GM12878 (cell line): ENCODE data around the gene FAM186B. TPM values are rescaled to one million over a fixed set of nuclear protein-coding genes. Genes with fewer than 3 reads are reported as not detected.

Experiments used
- ATAC-seq: fragments of 200-7000 bp; cut with Tn5 transposase; 3 replicates; pipeline ENCODE4 v1.9.1; 2020; ENCODE audit warnings: mild to moderate bottlenecking, moderate library complexity
- BruUV-seq: library from RNA; stranded (reverse); fragments of 400-500 nt; replicated peaks from 2 replicates; lab custom pipeline; 2021; lab: Mats Ljungman, UMichigan
- CTCF ChIA-PET: fragments of 300-600 bp; sonication (Branson Sonifier 250); formaldehyde crosslinking; extraction: SDS; loops from one replicate; lab custom pipeline; 2021; ENCODE audit warnings: inconsistent platforms; lab: Yijun Ruan, JAX
- POLR2A ChIA-PET: fragments of 350-600 bp; formaldehyde crosslinking; extraction: SDS; loops from one replicate; lab custom pipeline; 2021; ENCODE audit warnings: inconsistent platforms; lab: Charles Lee
- RAD21 ChIA-PET: fragments of 300-600 bp; sonication (Branson Sonifier 250); formaldehyde crosslinking; loops from one replicate; lab custom pipeline; 2023; ENCODE audit warnings: antibody characterized with exemption; ENCODE audit not compliant: unreplicated experiment; lab: Charles Lee
- SMC1A ChIA-PET: fragments of 300-600 bp; sonication (Branson Sonifier 250); formaldehyde crosslinking; loops from one replicate; lab custom pipeline; 2023; ENCODE audit not compliant: unreplicated experiment, uncharacterized antibody; lab: Charles Lee
- DNase-seq: peaks from one replicate; pipeline ENCODE4 v3.0.0-alpha.2; 2011; ENCODE audit warnings: low read depth, low spot score
- FAIRE-seq: peaks from 3 replicates; lab custom pipeline; 2011; peaks lifted over from hg19 to GRCh38; lab: Jason Lieb, UNC
- H2AFZ ChIP-seq: 2 replicates; pipeline ENCODE4 v1.6.0; 2011; ENCODE audit warnings: low read depth, low read length, control low read depth; ENCODE audit not compliant: control insufficient read depth
- H3K27ac ChIP-seq: 2 replicates; pipeline ENCODE4 v1.5.1; 2011; ENCODE audit warnings: control low read depth; ENCODE audit not compliant: control insufficient read depth, insufficient read depth
- H3K27me3 ChIP-seq, 2 experiments: replicated peaks in 1 of 2; 2 replicates each; pipeline versions ENCODE4 v1.6.0 to v1.6.1; 2011; ENCODE audit warnings: low read length in 1 of 2; ENCODE audit not compliant: control insufficient read depth in 2 of 2, insufficient read depth in 2 of 2
- H3K36me3 ChIP-seq, 2 experiments: 2 replicates each; pipeline ENCODE4 v1.5.1; 2011; ENCODE audit warnings: low read length in 1 of 2; ENCODE audit not compliant: control insufficient read depth in 2 of 2, insufficient read depth in 2 of 2
- H3K4me1 ChIP-seq: 2 replicates; pipeline ENCODE4 v1.6.1; 2011; ENCODE audit warnings: mild to moderate bottlenecking, low read length, moderate library complexity, mixed read lengths; ENCODE audit not compliant: control insufficient read depth, insufficient read depth
- H3K4me2 ChIP-seq: 2 replicates; pipeline ENCODE4 v1.6.0; 2011; ENCODE audit warnings: control low read depth; ENCODE audit not compliant: control insufficient read depth, insufficient read depth
- H3K4me3 ChIP-seq: fragments of 200-600 bp; sonication (generic); 2 replicates; pipeline ENCODE4 v1.5.1; 2016
- H3K79me2 ChIP-seq: 2 replicates; pipeline ENCODE4 v1.6.0; 2011; ENCODE audit warnings: low read length; ENCODE audit not compliant: control insufficient read depth, insufficient read depth
- H3K9ac ChIP-seq: 2 replicates; pipeline ENCODE4 v1.8.0; 2011; ENCODE audit warnings: low read length, control low read depth, mixed read lengths; ENCODE audit not compliant: control insufficient read depth, insufficient read depth
- H3K9me3 ChIP-seq: replicated peaks from 3 replicates; pipeline ENCODE4 v1.5.1; 2011; ENCODE audit warnings: mild to moderate bottlenecking, low read length; ENCODE audit not compliant: control insufficient read depth, insufficient read depth
- H4K20me1 ChIP-seq: 2 replicates; pipeline ENCODE4 v1.6.0; 2011; ENCODE audit not compliant: control insufficient read depth, insufficient read depth
- BRCA1 ChIP-seq: IDR thresholded peaks from 2 replicates; pipeline ENCODE4 v1.6.1; 2011; ENCODE audit warnings: low read depth, low read length, improper control_type of control experiment
- CEBPZ ChIP-seq: fragments of 150-350 bp; IDR thresholded peaks from 2 replicates; pipeline ENCODE4 v1.6.1; 2016; ENCODE audit warnings: low read depth, low read length
- FOXK2 ChIP-seq: fragments of 450-650 bp; IDR thresholded peaks from 2 replicates; pipeline ENCODE4 v1.6.1; 2017; ENCODE audit warnings: mild to moderate bottlenecking, moderate library complexity
- HDGF ChIP-seq: fragments of 450-650 bp; IDR thresholded peaks from 2 replicates; pipeline ENCODE4 v1.6.1; 2016; ENCODE audit warnings: antibody characterized with exemption
- MTA3 ChIP-seq: IDR thresholded peaks from 2 replicates; pipeline ENCODE4 v1.6.1; 2012; ENCODE audit warnings: low read length, inconsistent platforms, borderline replicate concordance
- NR2F1 ChIP-seq: fragments of 450-650 bp; conservative IDR thresholded peaks from 2 replicates; pipeline ENCODE4 v1.6.1; 2017; ENCODE audit warnings: mild to moderate bottlenecking
- PML ChIP-seq: IDR thresholded peaks from 2 replicates; pipeline ENCODE4 v1.6.1; 2012; ENCODE audit warnings: low read length, inconsistent platforms
- POLR2AphosphoS2 ChIP-seq: IDR thresholded peaks from 2 replicates; pipeline ENCODE4 v1.6.1; 2011; ENCODE audit warnings: low read depth, mild to moderate bottlenecking, low read length, improper control_type of control experiment, moderate library complexity
- POU2F2 ChIP-seq: IDR thresholded peaks from 3 replicates; pipeline ENCODE4 v1.6.1; 2011; ENCODE audit warnings: low read depth, mild to moderate bottlenecking, low read length, borderline replicate concordance
- RAD21 ChIP-seq: IDR thresholded peaks from 2 replicates; pipeline ENCODE4 v1.6.1; 2011; ENCODE audit warnings: mild to moderate bottlenecking, low read depth, low read length, moderate library complexity; ENCODE audit not compliant: insufficient read depth
- RUNX3 ChIP-seq: IDR thresholded peaks from 2 replicates; pipeline ENCODE4 v1.6.1; 2012; ENCODE audit warnings: low read length, inconsistent platforms
- SMC3 ChIP-seq: IDR thresholded peaks from 2 replicates; pipeline ENCODE4 v1.6.1; 2011; ENCODE audit warnings: low read length, improper control_type of control experiment, borderline replicate concordance
- SRF ChIP-seq, 2 experiments: IDR thresholded peaks; 2 replicates each; pipeline ENCODE4 v1.6.1; 2011; ENCODE audit warnings: low read depth in 2 of 2, low read length in 2 of 2, mild to moderate bottlenecking in 1 of 2, moderate library complexity in 1 of 2
- YY1 ChIP-seq: IDR thresholded peaks from 2 replicates; pipeline ENCODE4 v1.6.1; 2011; ENCODE audit warnings: low read depth, mild to moderate bottlenecking, low read length
- ZSCAN29 ChIP-seq: fragments of 450-650 bp; IDR thresholded peaks from 2 replicates; pipeline ENCODE4 v1.6.1; 2017; ENCODE audit warnings: mild to moderate bottlenecking, moderate library complexity
- WGBS: methylation state at CpG from one replicate; pipeline ENCODE4 v1.1.6; 2016; ENCODE audit warnings: low lambda C conversion rate; ENCODE audit not compliant: insufficient replicate concordance, insufficient coverage; ENCODE audit errors: missing lambda C conversion rate; 5-methylcytosine and 5-hydroxymethylcytosine counted together
- in situ Hi-C: fragments of 300-500 bp; cut with MboI; formaldehyde crosslinking; loops from 9 replicates; pipeline ENCODE4 v1.14.3; 2018; ENCODE audit warnings: mixed read lengths
- intact Hi-C: fragments of 100-400 bp; cut with micrococcal nuclease; formaldehyde crosslinking; loops from one replicate; pipeline ENCODE4 v1.14.2; 2022; ENCODE audit not compliant: unreplicated experiment
- polyA plus RNA-seq, 11 experiments: library from polyadenylated mRNA; depleted of rRNA in 4 of 11; unstranded in 6 of 11; stranded (reverse) in 5 of 11; fragments of >200 nt; fragmentation: Nextera tagmentation in 4 of 11; fragmentation: Illumina TruSeq in 1 of 11; extraction: Ambion mirVana in 4 of 11; extraction: Trizol in 1 of 11; gene quantifications; 1 replicate in 1 of 11; 2 replicates in 10 of 11; pipeline versions ENCODE4 v1.2.1 to v1.2.3, GENCODE V29; 2011 to 2016; ENCODE audit warnings: inconsistent platforms in 2 of 11, missing spikeins in 2 of 11, low read depth in 1 of 11
- total RNA-seq, 4 experiments: library from RNA; depleted of rRNA in 3 of 4; stranded (reverse); fragments of >200 nt in 3 of 4; fragmentation: Illumina TruSeq in 1 of 4; extraction: Trizol in 1 of 4; gene quantifications; 2 replicates each; pipeline versions ENCODE4 v1.2.1 to v1.2.3, GENCODE V29; 2013 to 2021
- TF ChIP-seq, protein P1 (sequence below), 3 experiments: IDR thresholded peaks in 2 of 3; conservative IDR thresholded peaks in 1 of 3; 2 replicates each; pipeline ENCODE4 v1.5.1; 2011; ENCODE audit warnings: low read depth in 3 of 3, low read length in 3 of 3, mild to moderate bottlenecking in 3 of 3, control low read depth in 2 of 3, moderate library complexity in 2 of 3, inconsistent platforms in 1 of 3, mixed read lengths in 1 of 3; ENCODE audit not compliant: control insufficient read depth in 2 of 3, insufficient read depth in 1 of 3; ENCODE audit errors: extremely low read depth in 1 of 3
- TF ChIP-seq, protein P2 (sequence below): IDR thresholded peaks from 2 replicates; pipeline ENCODE4 v1.6.1; 2011; ENCODE audit warnings: borderline replicate concordance, low read depth, mild to moderate bottlenecking, moderate library complexity, mixed read lengths, low read length; ENCODE audit not compliant: insufficient read depth; ENCODE audit errors: extremely low read length

The FAM186B gene
- total and polyA plus RNA-seq, 10 of the 15 experiments (the other 5 are each of a cell fraction or from before 2014, with no cell fraction given) = 0.13 to 0.79 (median 0.51) TPM

- no peak overlapping the region for H3K27ac ChIP-seq
- intact Hi-C loops (loop anchor here (1.0 to 10.0 kb wide), 3 partner anchors 70 to 198 kb away; partner anchors contain the start of gene FMNL3), in situ Hi-C loops (no loop called here)
- no peaks in the 10 kb centered on the region for H3K9me3 ChIP-seq
- DNase-seq = no peak
- no peaks in the 10 kb centered on the region for H3K27me3 ChIP-seq
- ATAC-seq = peak; percentile 93
- BruUV-seq = TSS peak; percentile 23
- ChIA-PET POLR2A (interaction anchor here (0.7 to 4.7 kb wide), 6 partner anchors 11 to 87 kb away, joined by 3 to 40 read pairs (median 4); partner anchors contain the start of gene FMNL3), CTCF (interaction anchor here (0.6 to 20.4 kb wide), 31 partner anchors 9 to 279 kb away, joined by 3 to 486 read pairs (median 7); partner anchors contain the start of genes FMNL3, PRPF40B and TMBIM6), SMC1A (interaction anchor here (0.8 to 8.1 kb wide), 19 partner anchors 9 to 141 kb away, joined by 3 to 72 read pairs (median 5); partner anchors contain the start of gene FMNL3), RAD21 (interaction anchor here (0.5 to 4.8 kb wide), 14 partner anchors 12 to 279 kb away, joined by 3 to 51 read pairs (median 4); partner anchors contain the start of gene FMNL3)
- H3K4me3 ChIP-seq = no peak overlapping the region
- peaks cover 3% of the 10 kb centered on the region; the same call in 1 of the 2 replicates for H3K4me1 ChIP-seq
- no peaks in the 10 kb centered on the region for H3K79me2 ChIP-seq
- WGBS = 62% methylated on average over 9 of the region's 9 CpGs
- no peak overlapping the region for H3K4me2 ChIP-seq
- no peak overlapping the region for H3K9ac ChIP-seq
- FAIRE-seq = peak; percentile 79
- H3K36me3 ChIP-seq = peaks cover 0 to under 1% of the 10 kb centered on the region in 2 experiments; a peak in 1 of 4 replicates
- H4K20me1 ChIP-seq = no peaks in the 10 kb centered on the region
- no peak overlapping the region for H2AFZ ChIP-seq
- peak; percentile 36; the same call in 1 of the 2 replicates for TF ChIP-seq POLR2AphosphoS2
- TF ChIP-seq, protein P1, sequence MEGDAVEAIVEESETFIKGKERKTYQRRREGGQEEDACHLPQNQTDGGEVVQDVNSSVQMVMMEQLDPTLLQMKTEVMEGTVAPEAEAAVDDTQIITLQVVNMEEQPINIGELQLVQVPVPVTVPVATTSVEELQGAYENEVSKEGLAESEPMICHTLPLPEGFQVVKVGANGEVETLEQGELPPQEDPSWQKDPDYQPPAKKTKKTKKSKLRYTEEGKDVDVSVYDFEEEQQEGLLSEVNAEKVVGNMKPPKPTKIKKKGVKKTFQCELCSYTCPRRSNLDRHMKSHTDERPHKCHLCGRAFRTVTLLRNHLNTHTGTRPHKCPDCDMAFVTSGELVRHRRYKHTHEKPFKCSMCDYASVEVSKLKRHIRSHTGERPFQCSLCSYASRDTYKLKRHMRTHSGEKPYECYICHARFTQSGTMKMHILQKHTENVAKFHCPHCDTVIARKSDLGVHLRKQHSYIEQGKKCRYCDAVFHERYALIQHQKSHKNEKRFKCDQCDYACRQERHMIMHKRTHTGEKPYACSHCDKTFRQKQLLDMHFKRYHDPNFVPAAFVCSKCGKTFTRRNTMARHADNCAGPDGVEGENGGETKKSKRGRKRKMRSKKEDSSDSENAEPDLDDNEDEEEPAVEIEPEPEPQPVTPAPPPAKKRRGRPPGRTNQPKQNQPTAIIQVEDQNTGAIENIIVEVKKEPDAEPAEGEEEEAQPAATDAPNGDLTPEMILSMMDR (IDR thresholded peaks at IDR 0.05 in 2 of 3, conservative IDR thresholded peaks at IDR 0.05 in 1 of 3; ENCODE audit: control insufficient read depth in 2 of 3, extremely low read depth in 1 of 3, insufficient read depth in 1 of 3, low read depth in 3 of 3, low read length in 3 of 3) = peak; percentile 73 to 77 (median 74)
- peak; percentile 73 for TF ChIP-seq SMC3
- TF ChIP-seq MTA3 = 0 out of 2 replicates have a peak, but pooled peaks have one; percentile 27
- TF ChIP-seq NR2F1 = no peak
- TF ChIP-seq FOXK2 = 0 out of 2 replicates have a peak, but pooled peaks have one; percentile 40
- TF ChIP-seq CEBPZ = no peak
- 0 out of 2 replicates have a peak, but pooled peaks have one; percentile 9 for TF ChIP-seq RUNX3
- no peak for TF ChIP-seq SRF (IDR thresholded peaks at IDR 0.05; ENCODE audit: low read depth in 2 of 2, low read length in 2 of 2)
- TF ChIP-seq POU2F2 = peak; percentile 41; the same call in 1 of the 3 replicates
- peak; percentile 84 for TF ChIP-seq RAD21
- TF ChIP-seq, protein P2, sequence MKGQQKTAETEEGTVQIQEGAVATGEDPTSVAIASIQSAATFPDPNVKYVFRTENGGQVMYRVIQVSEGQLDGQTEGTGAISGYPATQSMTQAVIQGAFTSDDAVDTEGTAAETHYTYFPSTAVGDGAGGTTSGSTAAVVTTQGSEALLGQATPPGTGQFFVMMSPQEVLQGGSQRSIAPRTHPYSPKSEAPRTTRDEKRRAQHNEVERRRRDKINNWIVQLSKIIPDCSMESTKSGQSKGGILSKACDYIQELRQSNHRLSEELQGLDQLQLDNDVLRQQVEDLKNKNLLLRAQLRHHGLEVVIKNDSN = no peak
- TF ChIP-seq HDGF = peak; percentile 80
- no peak for TF ChIP-seq ZSCAN29
- TF ChIP-seq YY1 = peak; percentile 82
- no peak for TF ChIP-seq BRCA1
- peak; percentile 61; the same call in 1 of the 2 replicates for TF ChIP-seq PML
These were observed 31.7 kb upstream of the FAM186B start for GRCh38 chr12:49636979-49637755.
